DND-41 (cell line): ENCODE results near the gene JADE2.

ENCODE experiments used
- CTCF ChIP-seq: IDR thresholded peaks from 2 replicates; pipeline ENCODE4 v1.5.1; 2012; ENCODE audit warnings: borderline replicate concordance, low read length, moderate library complexity, mild to moderate bottlenecking; ENCODE audit not compliant: poor library complexity, severe bottlenecking; ENCODE audit errors: extremely low read depth
- EZH2 ChIP-seq: IDR thresholded peaks from 3 replicates; pipeline ENCODE4 v1.6.1; 2012; ENCODE audit warnings: borderline replicate concordance, low read depth, mild to moderate bottlenecking, moderate library complexity, low read length, inconsistent platforms; ENCODE audit not compliant: severe bottlenecking

DNA sequence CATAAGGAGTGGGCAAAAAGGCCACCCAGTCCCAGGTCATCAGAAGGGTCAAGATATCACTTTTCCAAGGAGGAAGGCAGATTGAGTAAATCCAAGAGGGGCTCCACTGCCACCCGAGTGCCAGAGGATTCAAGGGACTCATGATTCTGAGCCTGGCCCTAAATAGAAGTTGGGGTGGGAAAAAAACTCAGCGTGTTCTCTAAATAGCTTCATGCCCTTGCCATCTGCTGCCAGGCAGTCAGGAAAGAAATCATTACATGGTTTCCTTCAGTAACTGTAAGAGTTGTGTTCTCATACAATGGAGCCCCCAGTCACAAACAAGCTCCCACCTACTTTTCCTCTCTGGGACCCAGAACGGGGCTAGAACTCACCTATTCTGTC, 70.0 kb downstream of the JADE2 start:
- no peak for TF ChIP-seq CTCF
- no peak for TF ChIP-seq EZH2
